ENCODE results near the gene BRF1.

GRCh38 chr14:105335735-105336476 is 35.1 kb upstream of the BRF1 start:
- no peak for TF ChIP-seq POLR2A (IDR thresholded peaks at IDR 0.05)
- TF ChIP-seq CTCF (IDR thresholded peaks at IDR 0.05): no peak
